KMS-11 (cell line): ENCODE results near the gene MAP3K20.

Source experiments
- H2AFZ ChIP-seq: fragments of 200-600 bp; sonication (generic); 2 replicates; pipeline ENCODE4 v1.6.1; 2016; ENCODE audit warnings: antibody characterized with exemption, mixed run types, low read depth
- H3K27ac ChIP-seq: fragments of 200-600 bp; sonication (generic); 2 replicates; pipeline ENCODE4 v1.6.1; 2016; ENCODE audit warnings: mild to moderate bottlenecking, mixed run types
- H3K27me3 ChIP-seq: fragments of 200-600 bp; sonication (generic); 2 replicates; pipeline ENCODE4 v1.6.1; 2017; ENCODE audit warnings: mild to moderate bottlenecking, low read depth, mixed run types, moderate library complexity; ENCODE audit not compliant: insufficient read depth
- H3K36me3 ChIP-seq: fragments of 200-600 bp; sonication (generic); 2 replicates; pipeline ENCODE4 v1.6.1; 2017; ENCODE audit warnings: mild to moderate bottlenecking, mixed run types; ENCODE audit not compliant: insufficient read depth
- H3K4me1 ChIP-seq: fragments of 200-600 bp; sonication (generic); 2 replicates; pipeline ENCODE4 v1.6.1; 2016; ENCODE audit warnings: mild to moderate bottlenecking, low read depth, mixed run types; ENCODE audit not compliant: poor library complexity, severe bottlenecking
- H3K4me2 ChIP-seq: fragments of 200-600 bp; sonication (generic); 2 replicates; pipeline ENCODE4 v1.7.0; 2016; ENCODE audit warnings: mild to moderate bottlenecking, mixed run types
- H3K4me3 ChIP-seq: fragments of 200-600 bp; sonication (generic); IDR thresholded peaks from 2 replicates; pipeline ENCODE4 v1.6.1; 2017; ENCODE audit warnings: low read depth, low read length, mixed read lengths; ENCODE audit not compliant: insufficient read depth
- H3K79me2 ChIP-seq: fragments of 200-600 bp; sonication (generic); 2 replicates; pipeline ENCODE4 v1.6.1; 2016; ENCODE audit warnings: low read depth, mixed run types; ENCODE audit not compliant: insufficient read depth
- H3K9ac ChIP-seq: fragments of 200-600 bp; sonication (generic); 2 replicates; pipeline ENCODE4 v1.6.1; 2016; ENCODE audit warnings: mild to moderate bottlenecking, mixed run types
- H4K20me1 ChIP-seq: fragments of 200-600 bp; sonication (generic); 2 replicates; pipeline ENCODE4 v1.6.1; 2016; ENCODE audit warnings: mild to moderate bottlenecking, mixed run types; ENCODE audit not compliant: insufficient read depth
- TF ChIP-seq, protein P1 (sequence below): fragments of 200-600 bp; sonication (generic); conservative IDR thresholded peaks from 2 replicates; pipeline ENCODE4 v1.6.1; 2017; ENCODE audit warnings: low read depth, mild to moderate bottlenecking, antibody characterized with exemption, low read length, moderate library complexity, mixed read lengths

MAP3K20 gene

DNA sequence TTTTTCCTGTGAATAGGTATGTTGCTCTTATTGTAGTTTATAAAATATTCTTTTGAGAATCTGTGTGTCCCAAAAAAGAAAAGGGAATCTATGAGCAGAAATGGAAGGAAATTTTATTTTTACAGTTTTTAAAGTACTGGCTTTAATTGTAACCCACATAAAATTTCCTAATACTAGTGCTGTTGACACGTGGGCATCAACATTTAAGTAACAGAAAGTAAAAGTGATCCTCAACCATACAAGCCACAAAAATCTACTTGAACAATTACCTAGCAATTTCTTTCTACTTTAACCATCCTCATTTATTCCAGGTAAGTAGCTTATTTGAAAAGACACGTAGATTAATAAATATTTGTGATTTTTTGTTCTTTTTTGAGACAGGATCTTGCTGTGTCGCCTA lies 62.0 kb downstream of the MAP3K20 start:
- Histone ChIP-seq H3K79me2 (no peaks in the 10 kb centered on the region), H2AFZ (no peak overlapping the region), H3K27ac (no peak overlapping the region), H3K4me3 (no peak overlapping the region), H3K27me3 (no peaks in the 10 kb centered on the region), H3K4me1 (peaks cover 11% of the 10 kb centered on the region), H3K9ac (no peak overlapping the region), H4K20me1 (no peaks in the 10 kb centered on the region; the same call in 1 of the 2 replicates), H3K4me2 (no peak overlapping the region), H3K36me3 (no peaks in the 10 kb centered on the region)
- TF ChIP-seq, protein P1, sequence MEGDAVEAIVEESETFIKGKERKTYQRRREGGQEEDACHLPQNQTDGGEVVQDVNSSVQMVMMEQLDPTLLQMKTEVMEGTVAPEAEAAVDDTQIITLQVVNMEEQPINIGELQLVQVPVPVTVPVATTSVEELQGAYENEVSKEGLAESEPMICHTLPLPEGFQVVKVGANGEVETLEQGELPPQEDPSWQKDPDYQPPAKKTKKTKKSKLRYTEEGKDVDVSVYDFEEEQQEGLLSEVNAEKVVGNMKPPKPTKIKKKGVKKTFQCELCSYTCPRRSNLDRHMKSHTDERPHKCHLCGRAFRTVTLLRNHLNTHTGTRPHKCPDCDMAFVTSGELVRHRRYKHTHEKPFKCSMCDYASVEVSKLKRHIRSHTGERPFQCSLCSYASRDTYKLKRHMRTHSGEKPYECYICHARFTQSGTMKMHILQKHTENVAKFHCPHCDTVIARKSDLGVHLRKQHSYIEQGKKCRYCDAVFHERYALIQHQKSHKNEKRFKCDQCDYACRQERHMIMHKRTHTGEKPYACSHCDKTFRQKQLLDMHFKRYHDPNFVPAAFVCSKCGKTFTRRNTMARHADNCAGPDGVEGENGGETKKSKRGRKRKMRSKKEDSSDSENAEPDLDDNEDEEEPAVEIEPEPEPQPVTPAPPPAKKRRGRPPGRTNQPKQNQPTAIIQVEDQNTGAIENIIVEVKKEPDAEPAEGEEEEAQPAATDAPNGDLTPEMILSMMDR: no peak

DNA sequence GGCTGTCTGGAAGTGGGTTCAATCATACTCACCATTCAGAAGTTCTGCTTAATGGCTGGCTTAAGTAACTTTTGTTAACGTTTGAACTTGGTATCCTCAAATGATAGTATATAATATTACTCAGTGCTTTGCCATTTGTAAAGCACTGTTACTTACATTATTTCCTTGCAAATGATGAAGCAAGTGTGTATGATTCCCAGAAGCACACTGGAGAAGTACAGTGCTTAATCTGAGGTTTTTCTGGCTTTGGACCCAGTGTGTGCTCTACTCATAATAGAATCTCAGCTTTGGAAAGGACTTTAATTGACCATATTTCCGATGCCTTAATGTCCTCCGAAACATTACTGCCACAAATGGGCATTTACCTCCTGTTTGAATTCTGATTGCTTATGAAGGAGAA lies 63.3 kb downstream of the MAP3K20 start:
- TF ChIP-seq, protein P1: no peak
- Histone ChIP-seq H3K79me2 (no peaks in the 10 kb centered on the region), H3K4me1 (peaks cover 11% of the 10 kb centered on the region), H3K4me2 (no peak overlapping the region), H3K9ac (no peak overlapping the region), H2AFZ (no peak overlapping the region), H4K20me1 (no peaks in the 10 kb centered on the region; the same call in 1 of the 2 replicates), H3K4me3 (no peak overlapping the region), H3K36me3 (no peaks in the 10 kb centered on the region), H3K27ac (no peak overlapping the region), H3K27me3 (no peaks in the 10 kb centered on the region)

DNA sequence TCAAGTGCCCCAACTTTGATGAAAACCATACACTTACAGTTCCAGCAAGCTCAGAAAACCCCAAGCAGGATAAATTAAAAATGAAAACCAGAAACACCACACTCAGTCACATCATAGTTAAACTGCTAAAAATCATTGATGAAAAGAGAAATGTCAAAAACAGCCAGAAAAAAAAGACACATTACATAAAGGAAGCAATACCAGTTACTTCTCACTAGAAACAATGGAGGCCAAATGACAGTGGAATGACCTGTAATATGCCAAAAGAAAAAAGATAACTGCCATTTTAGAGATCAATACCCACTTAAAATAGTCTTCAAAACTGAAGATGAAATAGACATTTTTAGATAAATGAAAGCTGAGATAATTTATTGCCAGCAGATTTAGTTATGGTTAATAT lies 66.0 kb downstream of the MAP3K20 start:
- no peaks in the 10 kb centered on the region; the same call in 1 of the 2 replicates for H4K20me1 ChIP-seq
- TF ChIP-seq, protein P1: no peak
- no peak overlapping the region for H3K9ac ChIP-seq
- no peak overlapping the region for H3K4me3 ChIP-seq
- no peaks in the 10 kb centered on the region for H3K36me3 ChIP-seq
- H3K27me3 ChIP-seq: no peaks in the 10 kb centered on the region
- H3K4me1 ChIP-seq: peaks cover 1% of the 10 kb centered on the region
- H3K4me2 ChIP-seq: no peak overlapping the region
- H2AFZ ChIP-seq: no peak overlapping the region
- H3K79me2 ChIP-seq: no peaks in the 10 kb centered on the region
- no peak overlapping the region for H3K27ac ChIP-seq

DNA sequence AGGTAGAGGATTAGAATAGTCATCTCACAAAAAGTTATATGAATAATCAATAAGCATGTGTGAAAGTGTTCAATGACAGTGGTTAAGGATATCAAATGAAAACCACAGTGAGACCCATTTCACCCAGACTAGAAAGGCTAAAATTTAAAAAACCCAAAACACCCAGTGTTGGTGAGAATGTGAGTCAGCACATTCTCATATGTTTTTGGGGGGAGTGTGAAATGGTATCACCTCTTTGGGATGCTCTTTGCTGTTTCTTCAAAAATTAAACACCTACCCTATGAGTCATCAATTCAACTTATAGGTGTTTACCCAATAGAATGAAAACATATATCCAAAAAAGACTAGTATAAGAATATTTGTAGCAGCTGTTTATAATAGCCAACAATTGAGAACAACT lies 69.8 kb downstream of the MAP3K20 start:
- H3K9ac ChIP-seq: no peak overlapping the region
- H4K20me1 ChIP-seq: no peaks in the 10 kb centered on the region
- no peaks in the 10 kb centered on the region for H3K79me2 ChIP-seq
- TF ChIP-seq, protein P1: no peak
- no peak overlapping the region for H2AFZ ChIP-seq
- H3K27me3 ChIP-seq: no peaks in the 10 kb centered on the region
- H3K27ac ChIP-seq: no peak overlapping the region
- no peaks in the 10 kb centered on the region for H3K4me1 ChIP-seq
- H3K4me2 ChIP-seq: no peak overlapping the region
- H3K4me3 ChIP-seq: no peak overlapping the region
- no peaks in the 10 kb centered on the region for H3K36me3 ChIP-seq

DNA sequence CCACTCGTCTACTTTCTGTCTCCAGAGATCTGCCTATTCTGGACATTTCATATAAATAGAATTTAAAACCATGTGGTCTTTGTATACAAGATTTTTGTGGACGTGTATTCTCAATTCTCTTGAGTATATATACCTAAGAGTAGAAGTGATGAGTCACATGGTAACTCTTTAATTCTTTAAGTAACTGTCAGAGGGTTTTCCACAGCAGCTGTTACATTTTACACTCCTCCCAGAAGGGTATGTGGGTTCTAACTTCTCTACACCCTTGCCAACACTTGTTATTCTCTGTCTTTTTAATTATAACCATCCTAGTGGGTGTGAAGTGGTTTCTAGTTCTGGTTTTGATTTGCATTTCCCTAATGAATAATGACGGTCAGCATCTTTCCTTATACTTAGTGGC lies 70.9 kb downstream of the MAP3K20 start:
- TF ChIP-seq, protein P1: no peak
- H3K27me3 ChIP-seq: no peaks in the 10 kb centered on the region
- H2AFZ ChIP-seq: no peak overlapping the region
- H3K27ac ChIP-seq: no peak overlapping the region
- no peak overlapping the region for H3K4me2 ChIP-seq
- no peaks in the 10 kb centered on the region for H3K79me2 ChIP-seq
- no peaks in the 10 kb centered on the region for H3K4me1 ChIP-seq
- H3K4me3 ChIP-seq: no peak overlapping the region
- H3K36me3 ChIP-seq: no peaks in the 10 kb centered on the region
- no peaks in the 10 kb centered on the region for H4K20me1 ChIP-seq
- no peak overlapping the region for H3K9ac ChIP-seq
